Stimulated activated CD8-positive, alpha-beta memory T cell treated with anti-CD3 and anti-CD28 coated beads, Interleukin-15, amount 100 ng/mL, for 24 hours (primary cell): ENCODE measurements around the gene ILKAP.

Experiments
- DNase-seq: peaks from one replicate; pipeline ENCODE4 v3.0.0-alpha.2; 2020; ENCODE audit warnings: low read depth

Gene ILKAP

GRCh38 chr2:238122287-238123217 is 80.9 kb downstream of the ILKAP start:
- DNase-seq, result no peak

DNA sequence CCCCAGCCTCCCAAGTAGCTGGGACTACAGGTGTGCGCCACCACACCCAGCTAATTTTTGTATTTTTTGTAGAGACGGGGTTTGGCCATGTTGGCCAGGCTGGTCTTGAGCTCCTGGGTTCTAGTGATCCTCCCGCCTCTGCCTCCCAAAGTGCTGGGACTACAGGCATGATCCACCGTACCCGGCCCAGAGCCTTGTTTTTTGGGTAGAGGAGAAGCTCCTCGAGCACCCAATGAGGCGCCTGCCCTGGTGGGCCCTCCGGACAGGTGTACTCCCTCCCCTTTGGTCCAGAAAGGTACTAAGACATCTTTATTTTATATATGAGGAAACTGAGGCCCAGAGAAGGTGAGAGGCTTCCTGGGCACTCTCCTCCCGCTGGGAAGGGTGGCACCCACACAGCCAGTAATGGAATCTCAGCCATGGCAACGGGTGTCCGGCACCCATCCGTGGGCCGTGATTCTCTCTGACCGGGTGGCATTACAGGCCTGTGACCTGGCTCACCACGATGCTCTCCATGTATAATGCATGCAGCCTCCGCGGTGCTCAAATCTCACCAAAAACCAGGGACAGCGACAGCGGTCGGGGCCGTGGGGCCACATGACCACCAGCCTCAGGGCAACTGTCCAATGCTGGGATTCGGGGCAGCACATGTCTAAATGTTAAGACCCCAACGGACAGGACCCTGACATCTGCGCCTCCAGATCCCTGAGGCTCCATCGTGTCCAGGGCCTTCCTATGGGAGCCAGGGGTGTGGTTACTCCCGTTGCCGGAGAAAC is 81.8 kb downstream of the ILKAP start:
- no peak for DNase-seq

GRCh38 chr2:238120463-238121298 is 82.8 kb downstream of the ILKAP start:
- DNase-seq, result no peak
